ENCODE data around the gene MPC2. TPM values are rescaled to one million over a fixed set of nuclear protein-coding genes. Genes with fewer than 3 reads are reported as not detected.
A peak's percentile ranks its signal among the peaks of the same experiment; 100 is the strongest.

The MPC2 gene
- total RNA-seq (10 to 100 TPM; 44.4 to 64.2 (median 55.2) TPM), polyA plus RNA-seq (100 to 1,000 TPM; 136 to 252 (median 144) TPM)

- TF ChIP-seq POLR2AphosphoS5 (IDR thresholded peaks at IDR 0.05) (peak; percentile 27 to 68 (median 48)), EP300 (IDR thresholded peaks at IDR 0.05) (no peak)
These were observed at the start of gene MPC2 for GRCh38 chr1:167936930-167937708. MPC2 (minus strand) TSS chr1:167937072; CDS start chr1:167935841, 1,231 bp downstream.

DNA sequence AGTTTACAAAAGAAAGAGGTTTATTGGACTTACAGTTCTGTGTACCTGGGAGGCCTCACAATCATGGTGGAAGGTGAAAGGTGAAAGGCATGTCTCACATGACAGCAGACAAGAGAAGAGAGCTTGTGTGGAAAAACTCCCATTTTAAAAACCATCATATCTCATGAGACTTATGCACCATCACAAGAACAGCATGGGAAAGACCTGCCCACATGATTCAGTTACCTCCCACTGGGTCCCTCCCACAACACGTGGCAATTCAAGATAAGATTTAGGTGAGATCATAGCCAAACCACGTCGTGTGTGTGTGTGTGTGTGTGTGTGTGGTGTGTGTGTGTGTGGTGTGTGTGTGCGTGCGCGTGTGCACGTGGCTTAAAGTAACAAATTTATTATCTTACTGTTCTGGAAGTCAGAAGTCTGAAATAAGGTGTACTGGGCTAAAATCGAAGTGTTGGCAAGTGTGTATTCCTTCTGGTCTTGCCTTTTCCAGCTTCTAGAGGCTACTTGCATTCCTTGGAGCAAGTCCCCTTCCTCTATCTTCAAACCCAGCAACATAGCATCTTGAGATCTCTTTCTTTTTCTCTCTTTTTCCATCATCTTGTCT, 48.1 kb upstream of the MPC2 start:
- H3K4me1 ChIP-seq: peaks cover 0 to 24% (median 3%) of the 10 kb centered on the region in 4 donors
- intact Hi-C loops (cut with DNase I): no loop called here
- 69 to 76% methylated on average over 8 of the region's 8 CpGs for WGBS, 2 donors

More at GRCh38 chr1:167936930-167937708, at the start of gene MPC2:
- H3K9me3 ChIP-seq: no peaks in the 10 kb centered on the region
- no peaks in the 10 kb centered on the region for H3K36me3 ChIP-seq
- peak within 1 kb of the TSS; percentile 95 to 99 (median 96) for H3K27ac ChIP-seq
- WGBS, 2 donors: 0% methylated on average over 51 of the region's 51 CpGs
- peak; percentile 89 for DNase-seq
- H3K4me3 ChIP-seq: peak within 1 kb of the TSS; percentile 70 to 99 (median 86)
- H3K4me1 ChIP-seq: peaks cover 0 to 57% (median 43%) of the 10 kb centered on the region in 4 donors
- intact Hi-C loops (cut with DNase I): loop anchor here (5.0 kb wide), 5 partner anchors 145 to 715 kb away; partner anchors contain the start of genes MPZL1, POU2F1 and TIPRL
- no peaks in the 10 kb centered on the region for H3K27me3 ChIP-seq

GRCh38 chr1:167983797-167984420, 47.0 kb upstream of the MPC2 start:
- no peak for DNase-seq
- Histone ChIP-seq H3K4me3 (no peak overlapping the region), H3K4me1 (peaks cover 0 to 24% (median 3%) of the 10 kb centered on the region in 4 donors), H3K36me3 (peaks cover 0 to 9% (median 0%) of the 10 kb centered on the region in 4 donors), H3K9me3 (no peaks in the 10 kb centered on the region), H3K27ac (no peak overlapping the region), H3K27me3 (no peaks in the 10 kb centered on the region)
- intact Hi-C loops (cut with DNase I): no loop called here
- 44 to 85% methylated on average over 2 of the region's 2 CpGs for WGBS, 2 donors
- TF ChIP-seq POLR2AphosphoS5 (IDR thresholded peaks at IDR 0.05): no peak
- TF ChIP-seq POLR2A (IDR thresholded peaks at IDR 0.05): no peak
- no peak for TF ChIP-seq EP300 (IDR thresholded peaks at IDR 0.05)
- TF ChIP-seq, protein P1, sequence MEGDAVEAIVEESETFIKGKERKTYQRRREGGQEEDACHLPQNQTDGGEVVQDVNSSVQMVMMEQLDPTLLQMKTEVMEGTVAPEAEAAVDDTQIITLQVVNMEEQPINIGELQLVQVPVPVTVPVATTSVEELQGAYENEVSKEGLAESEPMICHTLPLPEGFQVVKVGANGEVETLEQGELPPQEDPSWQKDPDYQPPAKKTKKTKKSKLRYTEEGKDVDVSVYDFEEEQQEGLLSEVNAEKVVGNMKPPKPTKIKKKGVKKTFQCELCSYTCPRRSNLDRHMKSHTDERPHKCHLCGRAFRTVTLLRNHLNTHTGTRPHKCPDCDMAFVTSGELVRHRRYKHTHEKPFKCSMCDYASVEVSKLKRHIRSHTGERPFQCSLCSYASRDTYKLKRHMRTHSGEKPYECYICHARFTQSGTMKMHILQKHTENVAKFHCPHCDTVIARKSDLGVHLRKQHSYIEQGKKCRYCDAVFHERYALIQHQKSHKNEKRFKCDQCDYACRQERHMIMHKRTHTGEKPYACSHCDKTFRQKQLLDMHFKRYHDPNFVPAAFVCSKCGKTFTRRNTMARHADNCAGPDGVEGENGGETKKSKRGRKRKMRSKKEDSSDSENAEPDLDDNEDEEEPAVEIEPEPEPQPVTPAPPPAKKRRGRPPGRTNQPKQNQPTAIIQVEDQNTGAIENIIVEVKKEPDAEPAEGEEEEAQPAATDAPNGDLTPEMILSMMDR (IDR thresholded peaks at IDR 0.05): no peak

More for the DNA sequence above, 48.1 kb upstream of the MPC2 start:
- Histone ChIP-seq H3K36me3 (peaks cover 0 to 4% (median 0%) of the 10 kb centered on the region in 4 donors), H3K4me3 (no peak overlapping the region), H3K27me3 (no peaks in the 10 kb centered on the region), H3K9me3 (no peaks in the 10 kb centered on the region), H3K27ac (no peak overlapping the region)
- no peak for DNase-seq
- TF ChIP-seq EP300 (IDR thresholded peaks at IDR 0.05) (no peak), POLR2AphosphoS5 (IDR thresholded peaks at IDR 0.05) (no peak)

- intact Hi-C loops (cut with DNase I): no loop called here
- Histone ChIP-seq H3K9me3 (no peaks in the 10 kb centered on the region), H3K36me3 (peaks cover 0 to 9% (median 0%) of the 10 kb centered on the region in 4 donors), H3K4me1 (peaks cover 0 to 24% (median 3%) of the 10 kb centered on the region in 4 donors), H3K4me3 (no peak overlapping the region), H3K27me3 (no peaks in the 10 kb centered on the region), H3K27ac (no peak overlapping the region)
- TF ChIP-seq POLR2A (IDR thresholded peaks at IDR 0.05): no peak
- TF ChIP-seq, protein P1 (IDR thresholded peaks at IDR 0.05): no peak
- TF ChIP-seq POLR2AphosphoS5 (IDR thresholded peaks at IDR 0.05): no peak
- TF ChIP-seq EP300 (IDR thresholded peaks at IDR 0.05): no peak
- no peak for DNase-seq
- WGBS, 2 donors: 97 to 98% methylated on average over 9 of the region's 9 CpGs
These were observed 45.1 kb upstream of the MPC2 start for GRCh38 chr1:167981933-167982332.

DNA sequence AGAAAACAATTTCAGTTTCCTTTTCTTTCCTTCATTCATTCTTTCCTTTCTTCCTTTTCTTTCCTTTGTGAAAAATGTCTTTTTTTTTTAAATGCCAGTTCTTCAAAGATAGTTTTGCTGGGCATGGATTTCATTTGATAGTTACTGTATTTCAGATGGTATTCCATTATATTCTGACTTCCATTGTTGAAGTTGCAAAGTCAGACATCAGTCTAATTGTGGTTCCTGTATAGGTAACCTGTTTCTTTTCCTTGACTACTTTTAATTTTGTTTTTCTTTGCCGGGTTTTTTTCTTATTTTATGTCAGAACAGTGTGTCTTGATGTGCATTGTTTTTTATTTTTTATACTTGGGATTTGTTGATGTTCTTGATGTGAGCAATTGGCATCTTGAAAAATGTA, 40.4 kb upstream of the MPC2 start:
- Histone ChIP-seq H3K36me3 (peaks cover 0 to 31% (median 4%) of the 10 kb centered on the region in 4 donors), H3K9me3 (no peaks in the 10 kb centered on the region), H3K27me3 (no peaks in the 10 kb centered on the region), H3K4me3 (no peak overlapping the region), H3K27ac (no peak overlapping the region), H3K4me1 (peaks cover 0 to 16% (median 2%) of the 10 kb centered on the region in 4 donors)
- no peak for DNase-seq
- WGBS, 2 donors: 92 to 93% methylated on average over 1 of the region's 1 CpG
- no peak for TF ChIP-seq POLR2AphosphoS5 (IDR thresholded peaks at IDR 0.05)
- intact Hi-C loops (cut with DNase I): no loop called here
